ENCODE measurements around the gene SPACA4. TPM values are rescaled to one million over a fixed set of nuclear protein-coding genes. Genes with fewer than 3 reads are reported as not detected.

The SPACA4 gene
- total and polyA plus RNA-seq, 9 of the 15 experiments (the other 6 are each of a cell fraction or from before 2014, with no cell fraction given) = not detected

DNA sequence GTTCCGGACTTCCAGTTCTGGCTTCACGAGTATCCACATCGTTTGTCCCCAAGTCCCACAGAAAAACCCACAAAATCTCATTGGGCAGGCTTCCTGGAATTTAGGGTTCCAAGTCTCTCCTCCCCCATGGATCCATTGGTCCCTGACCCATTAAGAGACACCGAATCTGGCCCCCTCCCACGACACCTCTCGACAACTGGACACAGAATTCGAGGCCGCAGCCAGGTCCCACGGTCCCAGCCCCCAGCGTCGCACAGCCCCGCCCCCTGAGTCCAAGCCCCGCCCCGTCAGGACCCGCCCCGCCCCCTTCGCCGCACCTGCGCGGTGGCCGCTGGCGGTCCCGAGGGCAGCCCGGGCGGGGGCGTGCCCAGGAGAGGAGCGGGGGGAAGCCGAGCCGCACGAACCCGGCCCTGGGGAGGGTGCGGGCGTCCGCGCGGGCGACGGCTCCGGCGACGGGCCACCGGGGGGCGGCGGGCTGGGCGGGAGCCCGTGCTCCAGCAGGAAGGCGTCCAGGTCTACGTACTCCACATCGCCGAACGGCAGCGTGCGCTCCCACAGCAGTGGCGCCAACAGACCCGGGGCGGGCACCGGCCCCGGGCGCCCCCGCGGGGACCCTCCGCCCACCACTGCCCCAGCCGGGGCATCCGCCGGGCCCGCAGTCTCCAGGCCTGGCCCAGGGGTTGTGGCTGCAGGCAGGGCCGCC lies 28.9 kb downstream of the SPACA4 start (continued):
- TF ChIP-seq POLR2B (IDR thresholded peaks at IDR 0.05; ENCODE audit: low read depth, partially characterized antibody) = peak; percentile 62
- no peak for TF ChIP-seq KAT7 (CRISPR knock-in tag; IDR thresholded peaks at IDR 0.05; ENCODE audit: borderline replicate concordance)
- TF ChIP-seq PHF21A (IDR thresholded peaks at IDR 0.05; ENCODE audit: borderline replicate concordance, low read depth) = 0 out of 2 replicates have a peak, but pooled peaks have one; percentile 28
- no peak for TF ChIP-seq ZNF717 (CRISPR knock-in tag; IDR thresholded peaks at IDR 0.05)
- TF ChIP-seq CCNT2 (IDR thresholded peaks at IDR 0.05; ENCODE audit: borderline replicate concordance, extremely low read depth, insufficient read length, low read depth, low read length) = peak; percentile 25
- TF ChIP-seq MECOM (CRISPR knock-in tag; IDR thresholded peaks at IDR 0.05) = no peak
- TF ChIP-seq, protein P1, sequence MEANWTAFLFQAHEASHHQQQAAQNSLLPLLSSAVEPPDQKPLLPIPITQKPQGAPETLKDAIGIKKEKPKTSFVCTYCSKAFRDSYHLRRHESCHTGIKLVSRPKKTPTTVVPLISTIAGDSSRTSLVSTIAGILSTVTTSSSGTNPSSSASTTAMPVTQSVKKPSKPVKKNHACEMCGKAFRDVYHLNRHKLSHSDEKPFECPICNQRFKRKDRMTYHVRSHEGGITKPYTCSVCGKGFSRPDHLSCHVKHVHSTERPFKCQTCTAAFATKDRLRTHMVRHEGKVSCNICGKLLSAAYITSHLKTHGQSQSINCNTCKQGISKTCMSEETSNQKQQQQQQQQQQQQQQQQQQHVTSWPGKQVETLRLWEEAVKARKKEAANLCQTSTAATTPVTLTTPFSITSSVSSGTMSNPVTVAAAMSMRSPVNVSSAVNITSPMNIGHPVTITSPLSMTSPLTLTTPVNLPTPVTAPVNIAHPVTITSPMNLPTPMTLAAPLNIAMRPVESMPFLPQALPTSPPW (CRISPR knock-in tag; IDR thresholded peaks at IDR 0.05) = peak; percentile 86
- TF ChIP-seq KDM5B (IDR thresholded peaks at IDR 0.05; ENCODE audit: insufficient replicate concordance, low read depth, low read length) = peak; percentile 31
- no peak for TF ChIP-seq ZNF165 (CRISPR knock-in tag; IDR thresholded peaks at IDR 0.05; ENCODE audit: borderline replicate concordance)
- TF ChIP-seq CBX8 (IDR thresholded peaks at IDR 0.05; ENCODE audit: borderline replicate concordance, extremely low read depth, low read depth, low read length, poor library complexity, severe bottlenecking) = no peak
- no peak for TF ChIP-seq CHD2 (IDR thresholded peaks at IDR 0.05; ENCODE audit: low read depth, low read length)
- TF ChIP-seq MAZ (CRISPR knock-in tag; conservative IDR thresholded peaks at IDR 0.05 in 1 of 2, IDR thresholded peaks at IDR 0.05 in 1 of 2) = peak; percentile 51 to 66; a peak in 3 of 4 replicates
- no peak for TF ChIP-seq DNMT1 (IDR thresholded peaks at IDR 0.05)
- no peak for TF ChIP-seq RBM17 (IDR thresholded peaks at IDR 0.05; ENCODE audit: borderline replicate concordance, low read depth, low read length)
- TF ChIP-seq ZNF764 (CRISPR knock-in tag; IDR thresholded peaks at IDR 0.05; ENCODE audit: low read depth) = no peak
- no peak for TF ChIP-seq KLF16 (IDR thresholded peaks at IDR 0.05)
- TF ChIP-seq NR2C2 (CRISPR knock-in tag; IDR thresholded peaks at IDR 0.05) = no peak
- no peak for TF ChIP-seq NR2C2 (tag; IDR thresholded peaks at IDR 0.05)
- TF ChIP-seq, protein P2, sequence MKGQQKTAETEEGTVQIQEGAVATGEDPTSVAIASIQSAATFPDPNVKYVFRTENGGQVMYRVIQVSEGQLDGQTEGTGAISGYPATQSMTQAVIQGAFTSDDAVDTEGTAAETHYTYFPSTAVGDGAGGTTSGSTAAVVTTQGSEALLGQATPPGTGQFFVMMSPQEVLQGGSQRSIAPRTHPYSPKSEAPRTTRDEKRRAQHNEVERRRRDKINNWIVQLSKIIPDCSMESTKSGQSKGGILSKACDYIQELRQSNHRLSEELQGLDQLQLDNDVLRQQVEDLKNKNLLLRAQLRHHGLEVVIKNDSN (CRISPR knock-in tag; IDR thresholded peaks at IDR 0.05) = no peak
